ENCODE data around the gene NHSL2. TPM values are rescaled to one million over a fixed set of nuclear protein-coding genes. Genes with fewer than 3 reads are reported as not detected.

The NHSL2 gene
- total RNA-seq, 1 donor from 2014 or later = 4.0 TPM

DNA sequence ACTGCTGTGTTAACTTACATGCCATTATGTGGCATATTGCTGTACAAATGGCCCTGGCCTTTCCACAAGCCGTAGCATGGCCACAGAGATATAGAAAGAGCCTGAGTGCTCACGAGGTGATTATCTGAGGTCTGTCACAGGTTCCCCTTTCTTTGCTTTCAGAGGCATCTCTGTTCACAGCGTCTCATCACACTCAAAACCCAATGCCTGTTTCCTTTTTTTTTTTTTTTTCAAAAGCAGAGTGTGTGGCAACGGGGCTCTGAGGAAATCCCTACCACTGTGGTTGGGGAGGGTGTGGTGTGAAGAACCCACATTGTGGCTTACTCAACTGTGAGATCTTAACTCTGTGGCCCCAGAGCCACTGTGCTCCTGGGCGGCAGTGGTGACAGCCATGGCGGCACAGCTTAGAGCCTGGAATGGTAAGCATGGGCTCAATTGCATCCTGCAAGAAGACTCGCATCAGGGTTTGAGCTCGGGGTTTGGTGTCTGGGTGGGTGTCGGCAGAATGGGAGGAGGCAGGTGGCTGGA is 190.2 kb downstream of the NHSL2 start:
- Histone ChIP-seq H3K9me3 (ENCODE audit: low read depth) (no peaks in the 10 kb centered on the region), H3K4me1 (no peaks in the 10 kb centered on the region), H3K9ac (no peak overlapping the region), H3K27me3 (no peaks in the 10 kb centered on the region), H3K79me2 (ENCODE audit: low read depth) (no peaks in the 10 kb centered on the region), H3K36me3 (no peaks in the 10 kb centered on the region), H4K20me1 (ENCODE audit: low read depth) (no peaks in the 10 kb centered on the region), H2AFZ (replicated peaks) (no peak overlapping the region), H3K27ac (no peak overlapping the region), H3K4me3 (no peak overlapping the region), H3K4me2 (no peak overlapping the region), H3F3A (ENCODE audit: low read depth) (peaks cover 5% of the 10 kb centered on the region)
- Mint-ChIP-seq H3K9me3 (peaks cover 9% of the 10 kb centered on the region), H3K4me3 (no peak overlapping the region), H3K27ac (no peak overlapping the region), H3K4me1 (peaks cover 25% of the 10 kb centered on the region), H3K36me3 (peaks cover 2% of the 10 kb centered on the region), H3K27me3 (ENCODE audit: insufficient read depth, low read depth) (peaks cover 11% of the 10 kb centered on the region)
- DNase-seq (ENCODE audit: low spot score) = no peak
- TF ChIP-seq EZH2 (IDR thresholded peaks at IDR 0.05) (no peak), EZH2phosphoT487 (IDR thresholded peaks at IDR 0.05) (no peak)
- TF ChIP-seq, protein P1, sequence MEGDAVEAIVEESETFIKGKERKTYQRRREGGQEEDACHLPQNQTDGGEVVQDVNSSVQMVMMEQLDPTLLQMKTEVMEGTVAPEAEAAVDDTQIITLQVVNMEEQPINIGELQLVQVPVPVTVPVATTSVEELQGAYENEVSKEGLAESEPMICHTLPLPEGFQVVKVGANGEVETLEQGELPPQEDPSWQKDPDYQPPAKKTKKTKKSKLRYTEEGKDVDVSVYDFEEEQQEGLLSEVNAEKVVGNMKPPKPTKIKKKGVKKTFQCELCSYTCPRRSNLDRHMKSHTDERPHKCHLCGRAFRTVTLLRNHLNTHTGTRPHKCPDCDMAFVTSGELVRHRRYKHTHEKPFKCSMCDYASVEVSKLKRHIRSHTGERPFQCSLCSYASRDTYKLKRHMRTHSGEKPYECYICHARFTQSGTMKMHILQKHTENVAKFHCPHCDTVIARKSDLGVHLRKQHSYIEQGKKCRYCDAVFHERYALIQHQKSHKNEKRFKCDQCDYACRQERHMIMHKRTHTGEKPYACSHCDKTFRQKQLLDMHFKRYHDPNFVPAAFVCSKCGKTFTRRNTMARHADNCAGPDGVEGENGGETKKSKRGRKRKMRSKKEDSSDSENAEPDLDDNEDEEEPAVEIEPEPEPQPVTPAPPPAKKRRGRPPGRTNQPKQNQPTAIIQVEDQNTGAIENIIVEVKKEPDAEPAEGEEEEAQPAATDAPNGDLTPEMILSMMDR (IDR thresholded peaks at IDR 0.05) = no peak

DNA sequence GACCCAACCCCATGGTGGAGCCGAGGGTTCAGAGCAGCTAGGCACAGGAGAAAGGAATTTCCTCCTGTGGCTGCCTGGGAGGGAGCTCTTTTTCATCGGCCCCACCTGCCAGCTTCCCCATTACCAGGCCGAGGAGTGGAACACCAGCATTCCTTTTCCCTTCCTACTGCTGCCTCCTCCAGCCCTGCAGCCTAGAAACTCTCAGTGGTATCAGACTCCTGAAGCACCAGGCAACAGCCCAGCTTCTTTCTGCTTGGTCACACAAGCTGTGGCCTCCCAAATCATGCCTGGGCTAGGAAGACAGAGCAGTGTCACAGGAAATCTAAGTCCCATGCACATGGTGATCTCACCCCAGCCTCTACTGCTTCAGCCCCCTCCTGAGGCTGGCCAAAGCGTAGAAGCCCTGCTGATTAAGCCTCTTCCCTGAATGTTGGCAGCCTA is 191.0 kb downstream of the NHSL2 start:
- Histone ChIP-seq H3K4me2 (no peak overlapping the region), H3K79me2 (ENCODE audit: low read depth) (no peaks in the 10 kb centered on the region), H3K27ac (no peak overlapping the region), H3K4me3 (no peak overlapping the region), H3K9ac (no peak overlapping the region), H3K36me3 (no peaks in the 10 kb centered on the region), H3K27me3 (no peaks in the 10 kb centered on the region), H3K4me1 (no peaks in the 10 kb centered on the region), H3K9me3 (ENCODE audit: low read depth) (no peaks in the 10 kb centered on the region), H3F3A (ENCODE audit: low read depth) (peaks cover 5% of the 10 kb centered on the region), H4K20me1 (ENCODE audit: low read depth) (no peaks in the 10 kb centered on the region), H2AFZ (replicated peaks) (no peak overlapping the region)
- peaks cover 12% of the 10 kb centered on the region for H3K27me3 Mint-ChIP-seq (ENCODE audit: insufficient read depth, low read depth)
- peaks cover 23% of the 10 kb centered on the region for H3K4me1 Mint-ChIP-seq
- peak overlapping the region; percentile 69 for H3K27ac Mint-ChIP-seq
- DNase-seq (ENCODE audit: low spot score) = peak; percentile 41
- no peak for TF ChIP-seq EZH2 (IDR thresholded peaks at IDR 0.05)
- no peak for TF ChIP-seq EZH2phosphoT487 (IDR thresholded peaks at IDR 0.05)
- TF ChIP-seq, protein P1 (IDR thresholded peaks at IDR 0.05) = no peak
- peaks cover 2% of the 10 kb centered on the region for H3K36me3 Mint-ChIP-seq
- no peak overlapping the region for H3K4me3 Mint-ChIP-seq
- peaks cover 9% of the 10 kb centered on the region for H3K9me3 Mint-ChIP-seq

DNA sequence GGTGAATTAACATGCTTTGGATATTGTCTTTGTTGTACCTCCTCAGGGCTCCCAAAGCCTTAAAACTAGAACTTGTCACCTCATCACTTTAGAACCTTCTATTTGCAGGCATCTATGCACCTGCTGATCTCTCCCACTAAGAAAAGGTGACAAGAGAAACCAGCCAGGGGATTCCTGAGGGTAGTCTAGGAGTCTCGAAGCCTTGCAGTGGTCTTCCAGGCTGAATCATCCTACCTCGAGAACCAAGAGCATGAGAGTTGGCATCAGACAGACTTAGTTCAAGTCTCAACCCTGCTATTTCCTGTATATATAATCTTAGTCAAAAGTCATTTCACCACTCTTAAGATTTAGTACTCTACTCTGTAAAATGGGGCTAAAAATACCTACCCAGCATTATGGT is 191.5 kb downstream of the NHSL2 start:
- H3K9me3 Mint-ChIP-seq = peaks cover 9% of the 10 kb centered on the region

More for the DNA sequence above, 191.5 kb downstream of the NHSL2 start:
- H3K27ac ChIP-seq = no peak overlapping the region
- TF ChIP-seq EZH2 (IDR thresholded peaks at IDR 0.05) (no peak), EZH2phosphoT487 (IDR thresholded peaks at IDR 0.05) (no peak)
- TF ChIP-seq, protein P1 (IDR thresholded peaks at IDR 0.05) = no peak
- H3K9ac ChIP-seq = no peak overlapping the region
- H3K36me3 Mint-ChIP-seq = peaks cover 2% of the 10 kb centered on the region
- no peak overlapping the region for H3K4me3 Mint-ChIP-seq
- peaks cover 23% of the 10 kb centered on the region for H3K4me1 Mint-ChIP-seq
- H4K20me1 ChIP-seq (ENCODE audit: low read depth) = no peaks in the 10 kb centered on the region
- H3K27ac Mint-ChIP-seq = no peak overlapping the region
- H3K27me3 Mint-ChIP-seq (ENCODE audit: insufficient read depth, low read depth) = peaks cover 13% of the 10 kb centered on the region
- no peaks in the 10 kb centered on the region for H3K9me3 ChIP-seq (ENCODE audit: low read depth)
- H3K79me2 ChIP-seq (ENCODE audit: low read depth) = no peaks in the 10 kb centered on the region
- H3K4me3 ChIP-seq = no peak overlapping the region
- H2AFZ ChIP-seq (replicated peaks) = no peak overlapping the region
- no peak for DNase-seq (ENCODE audit: low spot score)
- no peak overlapping the region for H3K4me2 ChIP-seq
- no peaks in the 10 kb centered on the region for H3K36me3 ChIP-seq
- H3K4me1 ChIP-seq = no peaks in the 10 kb centered on the region
- no peaks in the 10 kb centered on the region for H3K27me3 ChIP-seq
- H3F3A ChIP-seq (ENCODE audit: low read depth) = peaks cover 5% of the 10 kb centered on the region
